ENCODE measurements around the gene STMP1. TPM values are rescaled to one million over a fixed set of nuclear protein-coding genes. Genes with fewer than 3 reads are reported as not detected.
A peak's percentile ranks its signal among the peaks of the same experiment; 100 is the strongest.

The STMP1 gene
- total and polyA plus RNA-seq, 2 of the 8 experiments (the other 6 are each of a cell fraction or from before 2014, with no cell fraction given): 22.7 to 36.7 TPM

GRCh38 chr7:135704074-135704473 is 41.8 kb downstream of the STMP1 start:
- Histone ChIP-seq H3K79me1 (ENCODE audit: low read depth, low read length) (0 out of 2 replicates have a peak, but pooled peaks cover 2% of the 10 kb centered on the region), H2BK15ac (ENCODE audit: low read length) (no peak overlapping the region), H2BK5ac (ENCODE audit: low read depth, low read length) (no peak overlapping the region), H2AFZ (ENCODE audit: low read length) (no peak overlapping the region), H2AK5ac (ENCODE audit: low read depth, low read length) (no peak overlapping the region), H3K9me3 (ENCODE audit: insufficient read depth in 2 of 2, low read depth in 1 of 2, low read length in 1 of 2) (no peaks in the 10 kb centered on the region), H3K14ac (ENCODE audit: insufficient read length) (no peak overlapping the region), H2BK12ac (ENCODE audit: low read depth, low read length) (no peak overlapping the region), H3K4me1 (replicated peaks in 1 of 4; ENCODE audit: control insufficient read depth in 3 of 4, insufficient read depth in 4 of 4, low read length in 3 of 4) (no peaks in the 10 kb centered on the region; a peak in 1 of 7 replicates), H3K23me2 (ENCODE audit: low read depth, low read length) (no peaks in the 10 kb centered on the region), H4K8ac (ENCODE audit: extremely low read depth, insufficient read depth, low read length) (no peak overlapping the region), H4K20me1 (replicated peaks in 1 of 2; ENCODE audit: control insufficient read depth in 1 of 2, insufficient read depth in 2 of 2, low read length in 2 of 2) (no peaks in the 10 kb centered on the region), H3K4me3 (ENCODE audit: extremely low read depth in 1 of 4, insufficient read depth in 2 of 4, low read depth in 3 of 4, low read length in 4 of 4) (no peak overlapping the region), H3K79me2 (ENCODE audit: control insufficient read depth in 1 of 2, insufficient read depth in 2 of 2, low read length in 2 of 2) (no peaks in the 10 kb centered on the region), H4K5ac (ENCODE audit: insufficient read length, low read depth, low read length) (no peak overlapping the region), H3K4me2 (ENCODE audit: insufficient read depth in 1 of 2, low read depth in 2 of 2, low read length in 2 of 2) (no peak overlapping the region), H3K9ac (replicated peaks in 1 of 4; ENCODE audit: extremely low read depth in 1 of 4, low read depth in 3 of 4, low read length in 3 of 4) (no peak overlapping the region), H3K36me3 (ENCODE audit: control insufficient read depth in 2 of 4, insufficient read depth in 4 of 4, low read length in 3 of 4) (no peaks in the 10 kb centered on the region), H3K23ac (ENCODE audit: insufficient read length) (no peak overlapping the region), H2BK120ac (replicated peaks; ENCODE audit: low read depth, low read length) (no peak overlapping the region), H4K91ac (replicated peaks; ENCODE audit: insufficient read length, low read length) (no peak overlapping the region), H3K18ac (ENCODE audit: extremely low read depth, low read length) (no peak overlapping the region; the same call in 1 of the 2 replicates), H3K56ac (replicated peaks; ENCODE audit: insufficient read length, low read depth, low read length) (no peak overlapping the region), H3K27ac (ENCODE audit: low read depth, low read length) (no peak overlapping the region), H2BK20ac (ENCODE audit: low read length) (no peak overlapping the region), H3K27me3 (replicated peaks in 1 of 4; ENCODE audit: control insufficient read depth in 3 of 4, extremely low read depth in 1 of 4, insufficient read depth in 3 of 4, low read length in 3 of 4) (no peaks in the 10 kb centered on the region), H3K4ac (replicated peaks; ENCODE audit: insufficient read length, low read depth, low read length) (no peak overlapping the region)
- ChIA-PET POLR2A (ENCODE audit: partially characterized antibody) (interaction anchor here (1.2 to 1.3 kb wide), 2 partner anchors 10 to 24 kb away, joined by 3 to 4 read pairs; partner anchors contain the start of gene SLC13A4), CTCF (ENCODE audit: partially characterized antibody) (interaction anchor here (0.6 to 14.4 kb wide), 35 partner anchors 8 to 369 kb away, joined by 3 to 133 read pairs (median 5); partner anchors contain the start of gene SLC13A4)
- DNase-seq (ENCODE audit: low read depth in 1 of 2, low spot score in 2 of 2): peak in 1 of 2 experiments; percentile 82
- WGBS, 2 experiments (ENCODE audit: extremely low coverage in 1 of 2, insufficient coverage in 1 of 2, insufficient read length in 1 of 2, insufficient replicate concordance in 2 of 2, low coverage in 1 of 2, low lambda C conversion rate in 2 of 2, missing lambda C conversion rate in 1 of 2): 31% methylated on average over 2 of the region's 2 CpGs; no CpG with 5 or more reads in 1 of the 2 experiments
- TF ChIP-seq TCF12 (IDR thresholded peaks at IDR 0.05; ENCODE audit: low read depth, low read length) (no peak), RAD21 (IDR thresholded peaks at IDR 0.05 in 1 of 2, conservative IDR thresholded peaks at IDR 0.05 in 1 of 2; ENCODE audit: low read depth in 2 of 2, low read length in 2 of 2) (peak; percentile 63 to 75), CTCF (IDR thresholded peaks at IDR 0.05; ENCODE audit: control extremely low read depth in 1 of 3, insufficient read depth in 1 of 3, low read depth in 1 of 3, low read length in 3 of 3) (peak; percentile 84 to 91 (median 91)), SP1 (IDR thresholded peaks at IDR 0.05; ENCODE audit: low read depth, low read length) (no peak)
- TF ChIP-seq, protein P1, sequence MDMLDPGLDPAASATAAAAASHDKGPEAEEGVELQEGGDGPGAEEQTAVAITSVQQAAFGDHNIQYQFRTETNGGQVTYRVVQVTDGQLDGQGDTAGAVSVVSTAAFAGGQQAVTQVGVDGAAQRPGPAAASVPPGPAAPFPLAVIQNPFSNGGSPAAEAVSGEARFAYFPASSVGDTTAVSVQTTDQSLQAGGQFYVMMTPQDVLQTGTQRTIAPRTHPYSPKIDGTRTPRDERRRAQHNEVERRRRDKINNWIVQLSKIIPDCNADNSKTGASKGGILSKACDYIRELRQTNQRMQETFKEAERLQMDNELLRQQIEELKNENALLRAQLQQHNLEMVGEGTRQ (IDR thresholded peaks at IDR 0.05; ENCODE audit: low read length): no peak
- no peak for FAIRE-seq

Data from H1 (cell line).